Nephron (organoid): ENCODE results near the gene CCER1.

Experiments used
- H3K27ac Mint-ChIP-seq, 3 experiments: 2 replicates each; pipeline ENCODE4 v1.8.0; 2020; ENCODE audit warnings: mixed read lengths in 3 of 3, mild to moderate bottlenecking in 2 of 3, moderate library complexity in 1 of 3
- H3K27me3 Mint-ChIP-seq: 2 replicates; pipeline ENCODE4 v1.8.0; 2021; ENCODE audit warnings: low read depth, mild to moderate bottlenecking, moderate library complexity, mixed read lengths
- H3K36me3 Mint-ChIP-seq: 2 replicates; pipeline ENCODE4 v1.8.0; 2020; ENCODE audit warnings: low read depth, mixed read lengths
- H3K4me1 Mint-ChIP-seq: 2 replicates; pipeline ENCODE4 v1.8.0; 2020; ENCODE audit warnings: mixed read lengths
- H3K4me3 Mint-ChIP-seq, 3 experiments: 2 replicates each; pipeline ENCODE4 v1.8.0; 2020; ENCODE audit warnings: mild to moderate bottlenecking in 3 of 3, mixed read lengths in 3 of 3, moderate library complexity in 2 of 3
- H3K9me3 Mint-ChIP-seq: 2 replicates; pipeline ENCODE4 v1.8.0; 2020; ENCODE audit warnings: mixed read lengths
- TF ChIP-seq, protein P1 (sequence below), 3 experiments: fragments of 200-600 bp; sonication (generic); IDR thresholded peaks; one replicate each; pipeline ENCODE4 v1.5.0; 2021; ENCODE audit warnings: antibody characterized with exemption in 3 of 3; ENCODE audit not compliant: unreplicated experiment in 3 of 3

CCER1 gene

DNA sequence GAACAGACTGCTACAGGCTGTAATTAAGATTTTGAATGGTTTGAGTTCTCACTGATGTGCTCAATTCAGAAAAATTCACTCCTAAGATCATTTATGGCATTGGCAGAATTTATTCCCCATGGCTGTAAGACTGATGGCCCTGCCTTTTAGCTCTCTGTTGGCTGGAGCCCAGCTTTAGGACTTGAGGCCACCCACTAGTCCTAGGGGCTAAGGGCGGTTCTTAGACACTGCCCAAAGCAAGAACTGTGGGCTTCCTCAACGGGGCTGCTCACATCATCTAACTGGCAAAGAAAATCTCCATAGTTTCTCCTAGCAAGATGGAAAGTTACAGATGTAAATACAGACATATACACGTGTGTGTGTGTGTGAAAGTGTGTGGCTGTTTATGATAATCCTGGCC is 3.4 kb upstream of the CCER1 start:
- TF ChIP-seq, protein P1, sequence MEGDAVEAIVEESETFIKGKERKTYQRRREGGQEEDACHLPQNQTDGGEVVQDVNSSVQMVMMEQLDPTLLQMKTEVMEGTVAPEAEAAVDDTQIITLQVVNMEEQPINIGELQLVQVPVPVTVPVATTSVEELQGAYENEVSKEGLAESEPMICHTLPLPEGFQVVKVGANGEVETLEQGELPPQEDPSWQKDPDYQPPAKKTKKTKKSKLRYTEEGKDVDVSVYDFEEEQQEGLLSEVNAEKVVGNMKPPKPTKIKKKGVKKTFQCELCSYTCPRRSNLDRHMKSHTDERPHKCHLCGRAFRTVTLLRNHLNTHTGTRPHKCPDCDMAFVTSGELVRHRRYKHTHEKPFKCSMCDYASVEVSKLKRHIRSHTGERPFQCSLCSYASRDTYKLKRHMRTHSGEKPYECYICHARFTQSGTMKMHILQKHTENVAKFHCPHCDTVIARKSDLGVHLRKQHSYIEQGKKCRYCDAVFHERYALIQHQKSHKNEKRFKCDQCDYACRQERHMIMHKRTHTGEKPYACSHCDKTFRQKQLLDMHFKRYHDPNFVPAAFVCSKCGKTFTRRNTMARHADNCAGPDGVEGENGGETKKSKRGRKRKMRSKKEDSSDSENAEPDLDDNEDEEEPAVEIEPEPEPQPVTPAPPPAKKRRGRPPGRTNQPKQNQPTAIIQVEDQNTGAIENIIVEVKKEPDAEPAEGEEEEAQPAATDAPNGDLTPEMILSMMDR (IDR thresholded peaks at IDR 0.05; ENCODE audit: unreplicated experiment in 3 of 3) = no peak
- H3K36me3 Mint-ChIP-seq = no peaks in the 10 kb centered on the region
- peak overlapping the region; percentile 9 to 58 (median 57) for H3K27ac Mint-ChIP-seq
- no peak overlapping the region for H3K4me3 Mint-ChIP-seq
- H3K27me3 Mint-ChIP-seq = peaks cover 3% of the 10 kb centered on the region
- H3K4me1 Mint-ChIP-seq = peaks cover 26% of the 10 kb centered on the region
- no peaks in the 10 kb centered on the region for H3K9me3 Mint-ChIP-seq

DNA sequence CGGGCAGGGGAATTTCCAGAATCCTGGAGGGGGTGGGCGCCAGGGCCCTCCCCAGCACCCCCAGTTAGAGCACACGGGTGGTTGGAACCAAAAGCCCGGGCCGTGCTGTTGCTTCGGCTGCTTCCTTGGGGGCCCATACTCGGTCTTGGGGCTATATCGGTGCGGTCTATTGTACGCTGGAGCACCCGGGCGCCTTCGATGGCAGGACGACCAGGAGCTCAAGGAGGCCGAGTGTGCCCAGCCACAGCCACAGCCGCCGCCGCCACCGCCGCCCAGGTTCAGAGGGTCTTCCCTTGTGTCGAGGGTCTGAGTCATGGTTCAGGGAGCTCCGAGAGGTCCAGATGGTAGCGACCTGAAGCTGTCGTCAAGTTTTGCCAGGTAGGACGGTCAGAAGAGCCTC is 548 bp downstream of the CCER1 start:
- Mint-ChIP-seq H3K27me3 (peaks cover 3% of the 10 kb centered on the region), H3K4me3 (no peak overlapping the region), H3K9me3 (no peaks in the 10 kb centered on the region), H3K4me1 (peaks cover 13% of the 10 kb centered on the region), H3K36me3 (no peaks in the 10 kb centered on the region), H3K27ac (no peak overlapping the region)
- TF ChIP-seq, protein P1 (IDR thresholded peaks at IDR 0.05; ENCODE audit: unreplicated experiment in 3 of 3) = no peak

DNA sequence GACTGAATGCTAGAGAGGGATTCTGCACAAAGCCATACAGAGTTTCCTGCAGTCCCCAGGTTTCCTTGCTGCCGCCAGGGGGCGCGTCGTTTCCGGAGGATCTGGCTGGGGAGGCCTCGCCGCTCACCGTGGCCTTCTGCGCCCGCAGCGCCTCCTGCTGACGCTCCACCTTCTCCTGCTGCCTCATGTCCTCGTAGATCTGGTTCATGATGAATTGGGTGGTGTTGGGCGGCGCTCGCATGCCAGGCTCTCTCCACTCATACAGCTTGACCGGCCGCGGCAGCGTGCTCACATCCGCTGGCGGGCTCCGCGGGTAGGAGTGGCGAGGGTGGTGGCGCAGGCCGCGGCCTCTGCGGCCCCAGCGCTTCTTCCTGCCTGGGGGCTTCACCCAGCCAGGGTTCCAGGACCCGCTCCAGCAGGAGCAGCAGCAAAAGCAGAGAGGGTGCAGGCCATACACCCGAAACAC is 987 bp downstream of the CCER1 start:
- TF ChIP-seq, protein P1 (IDR thresholded peaks at IDR 0.05; ENCODE audit: unreplicated experiment in 3 of 3) = no peak
- Mint-ChIP-seq H3K36me3 (no peaks in the 10 kb centered on the region), H3K4me1 (peaks cover 8% of the 10 kb centered on the region), H3K9me3 (no peaks in the 10 kb centered on the region), H3K27me3 (peaks cover 3% of the 10 kb centered on the region), H3K27ac (no peak overlapping the region), H3K4me3 (no peak overlapping the region)

DNA sequence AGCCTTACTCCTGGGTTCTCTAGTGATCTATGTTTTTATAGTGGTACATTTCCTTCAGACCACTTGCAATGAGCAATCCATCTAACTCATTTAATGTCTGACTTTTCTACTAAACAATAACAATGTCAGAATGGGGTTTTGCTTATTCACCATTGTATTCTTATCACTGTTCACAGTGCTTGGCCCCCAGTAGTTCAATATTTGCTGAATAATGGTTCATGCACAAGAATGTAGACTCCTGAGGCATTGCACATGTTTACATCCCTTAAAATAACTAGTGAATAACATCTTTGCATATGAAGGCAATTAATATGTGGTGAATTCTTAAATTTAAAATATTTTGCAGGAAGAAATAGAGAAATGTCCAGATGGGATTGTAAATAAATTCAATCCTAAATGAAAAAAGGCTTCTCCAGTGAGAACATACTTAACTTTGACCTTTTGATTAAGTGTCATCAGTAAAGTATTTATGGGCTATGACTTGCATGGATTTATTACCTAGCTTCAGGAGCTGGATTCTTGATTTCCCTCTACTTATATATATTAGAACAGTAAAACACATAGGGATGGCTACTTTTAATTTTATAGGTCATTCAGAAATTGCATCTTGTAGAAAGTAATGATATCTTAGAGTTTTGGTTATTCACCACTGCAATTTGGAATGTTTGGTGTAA is 3.4 kb downstream of the CCER1 start:
- Mint-ChIP-seq H3K36me3 (no peaks in the 10 kb centered on the region), H3K4me3 (no peak overlapping the region), H3K27me3 (peaks cover 3% of the 10 kb centered on the region), H3K4me1 (peaks cover 4% of the 10 kb centered on the region), H3K9me3 (no peaks in the 10 kb centered on the region), H3K27ac (no peak overlapping the region)
- TF ChIP-seq, protein P1 (IDR thresholded peaks at IDR 0.05; ENCODE audit: unreplicated experiment in 3 of 3) = no peak

DNA sequence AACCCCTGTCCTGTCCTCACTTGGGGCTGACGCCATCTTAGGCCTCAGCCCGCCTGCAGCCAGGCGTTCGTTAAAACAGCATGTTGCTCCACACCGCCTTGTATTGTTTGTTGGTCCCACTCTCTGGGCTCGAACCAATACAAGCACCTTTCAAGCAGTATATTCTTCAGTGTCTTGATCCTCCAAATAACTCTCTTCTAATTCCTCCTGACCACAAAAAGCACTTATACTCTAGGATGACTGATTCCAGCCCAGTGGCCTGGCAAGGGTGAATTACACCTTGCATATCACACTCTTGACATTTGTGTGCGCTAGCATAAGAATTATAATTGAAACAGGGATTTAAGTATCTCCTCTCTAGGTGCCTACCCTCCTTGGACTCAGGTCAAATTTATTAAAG is 7.1 kb downstream of the CCER1 start:
- Mint-ChIP-seq H3K36me3 (no peaks in the 10 kb centered on the region), H3K4me3 (no peak overlapping the region), H3K4me1 (peaks cover 9% of the 10 kb centered on the region), H3K27ac (no peak overlapping the region), H3K27me3 (no peaks in the 10 kb centered on the region), H3K9me3 (no peaks in the 10 kb centered on the region)
- TF ChIP-seq, protein P1 (IDR thresholded peaks at IDR 0.05; ENCODE audit: unreplicated experiment in 3 of 3) = no peak

DNA sequence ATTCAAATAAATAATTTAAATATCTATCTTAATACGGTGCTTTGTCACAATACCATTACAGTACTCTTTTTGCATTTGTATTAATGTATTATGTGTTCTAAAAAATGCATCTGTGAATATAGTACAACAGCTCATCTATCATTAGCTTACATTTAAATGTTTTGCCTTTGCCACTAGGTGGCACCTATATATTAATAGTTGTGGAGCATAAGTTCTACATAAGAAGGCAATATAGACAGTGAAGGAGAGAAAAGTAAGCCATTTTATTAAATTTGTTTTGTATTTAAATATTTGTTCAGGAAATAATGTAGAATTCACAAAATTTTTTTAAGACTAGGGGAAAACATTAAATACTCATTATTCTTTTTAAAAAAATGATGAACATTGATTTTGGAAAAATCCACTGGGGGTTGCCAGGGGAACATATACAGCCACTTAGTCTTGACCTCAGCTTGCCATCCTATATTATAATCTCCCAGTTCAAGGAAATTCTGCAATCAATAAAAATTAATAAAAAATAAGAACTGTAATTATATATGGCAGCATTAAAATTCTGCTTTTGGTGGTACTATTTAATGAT is 9.8 kb downstream of the CCER1 start:
- Mint-ChIP-seq H3K27ac (no peak overlapping the region), H3K4me1 (peaks cover 9% of the 10 kb centered on the region), H3K9me3 (no peaks in the 10 kb centered on the region), H3K27me3 (no peaks in the 10 kb centered on the region), H3K36me3 (no peaks in the 10 kb centered on the region), H3K4me3 (no peak overlapping the region)
- TF ChIP-seq, protein P1 (IDR thresholded peaks at IDR 0.05; ENCODE audit: unreplicated experiment in 3 of 3) = peak; percentile 40 to 66 (median 51)
